Stomach (tissue), 4 donors: ENCODE data around the gene KRT72.

ENCODE experiments used
- CTCF ChIP-seq, 7 experiments: fragments of 450-650 bp in 4 of 7; fragments of 200-600 bp in 3 of 7; sonication (generic) in 3 of 7; IDR thresholded peaks; one replicate each; pipeline ENCODE4 v1.5.1; 2016 to 2019; ENCODE audit warnings: antibody characterized with exemption in 7 of 7, control low read depth in 2 of 7, mild to moderate bottlenecking in 1 of 7
- POLR2A ChIP-seq, 4 donors: fragments of 450-650 bp; IDR thresholded peaks; one replicate each; pipeline ENCODE4 v1.6.1; 2016; ENCODE audit warnings: antibody characterized with exemption in 4 of 4, control low read depth in 2 of 4, mild to moderate bottlenecking in 1 of 4, moderate library complexity in 1 of 4
- POLR2AphosphoS5 ChIP-seq, 3 donors: sonication (generic); formaldehyde crosslinking; IDR thresholded peaks; one replicate each; pipeline ENCODE4 v1.6.1; 2016; ENCODE audit warnings: antibody characterized with exemption in 3 of 3

- TF ChIP-seq CTCF (IDR thresholded peaks at IDR 0.05), result no peak
- TF ChIP-seq POLR2A (IDR thresholded peaks at IDR 0.05), result no peak
- TF ChIP-seq POLR2AphosphoS5 (IDR thresholded peaks at IDR 0.05), result no peak
Observed at GRCh38 chr12:52555577-52555976, 45.7 kb downstream of the KRT72 start.
